ENCODE results near the gene STMN1. TPM values are rescaled to one million over a fixed set of nuclear protein-coding genes. Genes with fewer than 3 reads are reported as not detected.

The STMN1 gene
- polyA plus RNA-seq, 2 of the 4 experiments (the other 2 are of a cell fraction): 82.4 to 145 TPM

GRCh38 chr1:25899792-25900191 lies 6.4 kb downstream of the STMN1 start (continued):
- no peak for TF ChIP-seq MAZ (IDR thresholded peaks at IDR 0.05; ENCODE audit: borderline replicate concordance, low read depth, low read length)
- TF ChIP-seq HOXB5 (CRISPR knock-in tag; IDR thresholded peaks at IDR 0.05): no peak
- no peak for TF ChIP-seq CEBPB (IDR thresholded peaks at IDR 0.05)
- no peak for TF ChIP-seq ZFP36 (IDR thresholded peaks at IDR 0.05; ENCODE audit: borderline replicate concordance, partially characterized antibody)

GRCh38 chr1:25898223-25899015 lies 7.8 kb downstream of the STMN1 start:
- Histone ChIP-seq H3K9me3 (no peaks in the 10 kb centered on the region), H3K4me3 (no peak overlapping the region), H3K4me2 (no peak overlapping the region), H3K27ac (no peak overlapping the region), H3K4me1 (peaks cover 15% of the 10 kb centered on the region)
- DNase-seq (ENCODE audit: low read depth in 1 of 2, low spot score in 1 of 2) (no peak), FAIRE-seq (no peak), ATAC-seq (no peak)
- no peak for TF ChIP-seq RARB (CRISPR knock-in tag; IDR thresholded peaks at IDR 0.05)
- no peak for TF ChIP-seq ZC3H11A (IDR thresholded peaks at IDR 0.05)
- no peak for TF ChIP-seq SREBF2 (IDR thresholded peaks at IDR 0.05)
- TF ChIP-seq PBX3 (IDR thresholded peaks at IDR 0.05): no peak
- TF ChIP-seq NR3C1 (IDR thresholded peaks at IDR 0.05): no peak
- no peak for TF ChIP-seq E2F6 (IDR thresholded peaks at IDR 0.05; ENCODE audit: borderline replicate concordance, low read depth)
- no peak for TF ChIP-seq RNF2 (IDR thresholded peaks at IDR 0.05; ENCODE audit: borderline replicate concordance, low read depth)
- no peak for TF ChIP-seq FOSL2 (IDR thresholded peaks at IDR 0.05)
- no peak for TF ChIP-seq FOSL2 (CRISPR knock-in tag; IDR thresholded peaks at IDR 0.05)
- TF ChIP-seq ZNF302 (CRISPR knock-in tag; IDR thresholded peaks at IDR 0.05): no peak
- POLR2A ChIA-PET: no interaction called here
- CTCF ChIA-PET: interaction anchor here (1.6 kb wide), 1 partner anchor 99 kb away, joined by 6 read pairs; the partner anchor contains the start of gene PAFAH2
- WGBS (ENCODE audit: missing lambda C conversion rate): 84% methylated on average over 11 of the region's 11 CpGs

GRCh38 chr1:25897754-25898153 lies 8.5 kb downstream of the STMN1 start:
- WGBS (ENCODE audit: missing lambda C conversion rate): 93% methylated on average over 4 of the region's 5 CpGs
- no peak for FAIRE-seq
- Histone ChIP-seq H3K4me2 (no peak overlapping the region), H3K27ac (no peak overlapping the region), H3K4me1 (peaks cover 19% of the 10 kb centered on the region), H3K4me3 (no peak overlapping the region), H3K9me3 (no peaks in the 10 kb centered on the region)
- TF ChIP-seq BHLHE40 (IDR thresholded peaks at IDR 0.05; ENCODE audit: low read depth, low read length) (no peak), CTCF (IDR thresholded peaks at IDR 0.05) (no peak), ZFP36 (IDR thresholded peaks at IDR 0.05; ENCODE audit: borderline replicate concordance, partially characterized antibody) (no peak), USF2 (IDR thresholded peaks at IDR 0.05) (no peak), JUNB (IDR thresholded peaks at IDR 0.05) (no peak), KDM1A (IDR thresholded peaks at IDR 0.05; ENCODE audit: low read depth) (no peak), HOXB5 (CRISPR knock-in tag; IDR thresholded peaks at IDR 0.05) (no peak), HOXB13 (CRISPR knock-in tag; IDR thresholded peaks at IDR 0.05; ENCODE audit: low read depth) (no peak), SREBF2 (IDR thresholded peaks at IDR 0.05) (no peak), E2F6 (IDR thresholded peaks at IDR 0.05; ENCODE audit: borderline replicate concordance, low read depth) (no peak)
- CTCF ChIA-PET: interaction anchor here (0.6 to 3.8 kb wide), 3 partner anchors 7 to 1076 kb away, joined by 3 to 35 read pairs (median 4); partner anchors contain the start of gene STMN1
- no peak for DNase-seq (ENCODE audit: low read depth in 1 of 2, low spot score in 1 of 2)
- no peak for ATAC-seq
- POLR2A ChIA-PET: no interaction called here

All from A549 (cell line).